OCI-LY3 (cell line): ENCODE measurements around the gene TPRX1.

ENCODE experiments used
- CTCF ChIP-seq: fragments of 200-600, 300-600 bp; sonication (generic); IDR thresholded peaks from 2 replicates; pipeline ENCODE4 v1.5.1; 2014; ENCODE audit warnings: antibody characterized with exemption, low read length, low read depth
- EZH2phosphoT487 ChIP-seq: fragments of 200-600 bp; shearing (Covaris generic); IDR thresholded peaks from 2 replicates; pipeline ENCODE4 v1.6.1; 2018; ENCODE audit warnings: antibody characterized with exemption, mixed run types, low read depth

DNA sequence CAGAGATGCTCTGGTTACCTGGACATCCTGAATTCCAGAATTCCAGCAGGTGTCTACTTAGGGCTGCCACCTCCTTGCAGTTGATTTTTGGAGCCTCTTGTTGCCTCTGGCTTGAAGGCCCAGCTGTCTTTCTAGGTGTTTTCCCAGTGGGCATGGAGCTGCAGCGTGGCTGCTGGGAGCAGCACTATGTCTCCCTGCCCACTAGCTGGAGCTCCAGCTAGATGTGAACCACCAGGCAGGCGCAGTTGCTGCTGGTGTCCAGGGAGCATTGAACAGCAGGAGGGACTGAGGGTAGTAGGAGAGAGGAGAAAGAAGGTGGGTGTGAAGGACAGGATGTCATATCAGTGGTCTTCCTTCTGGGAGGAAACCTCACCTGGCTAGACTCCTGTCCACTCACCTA, 35.7 kb downstream of the TPRX1 start:
- TF ChIP-seq CTCF (no peak), EZH2phosphoT487 (no peak)
